Peyer's patch (tissue), 4 donors: ENCODE results near the gene EPHA2. TPM values are rescaled to one million over a fixed set of nuclear protein-coding genes. Genes with fewer than 3 reads are reported as not detected.

Experiments used
- DNase-seq, 3 donors: peaks; one replicate each; pipeline ENCODE4 v3.0.0-alpha.2; 2017 to 2019
- H3K27ac ChIP-seq, 4 donors: fragments of 200-600 bp; sonication (generic); one replicate each; pipeline ENCODE4 v1.5.1; 2016 to 2019
- H3K27me3 ChIP-seq, 2 donors: fragments of 200-600 bp; sonication (generic); one replicate each; pipeline ENCODE4 v1.5.1; 2019
- H3K36me3 ChIP-seq, 3 donors: fragments of 200-600 bp; sonication (generic); one replicate each; pipeline ENCODE4 v1.5.1; 2016 to 2019
- H3K4me1 ChIP-seq, 4 donors: fragments of 200-600 bp; sonication (generic); one replicate each; pipeline ENCODE4 v1.5.1; 2016 to 2019
- H3K4me3 ChIP-seq, 4 donors: fragments of 200-600 bp; sonication (generic); 1 replicate in 3 of 4; 2 replicates in 1 of 4; pipeline ENCODE4 v1.5.1; 2016 to 2019; ENCODE audit warnings: mild to moderate bottlenecking in 1 of 4
- H3K9me3 ChIP-seq, 4 donors: fragments of 200-600 bp; sonication (generic); one replicate each; pipeline ENCODE4 v1.5.1; 2016 to 2019; ENCODE audit warnings: mild to moderate bottlenecking in 1 of 4
- CTCF ChIP-seq, 6 experiments: fragments of 450-650 bp in 4 of 6; fragments of 200-600 bp in 2 of 6; sonication (generic) in 1 of 6; IDR thresholded peaks; one replicate each; pipeline ENCODE4 v1.5.1; 2017 to 2019; ENCODE audit warnings: antibody characterized with exemption in 6 of 6, mild to moderate bottlenecking in 3 of 6, moderate library complexity in 1 of 6
- POLR2A ChIP-seq, 2 donors: fragments of 450-650 bp; IDR thresholded peaks; one replicate each; pipeline ENCODE4 v1.5.1; 2017; ENCODE audit warnings: antibody characterized with exemption in 2 of 2, mild to moderate bottlenecking in 2 of 2, moderate library complexity in 2 of 2
- total RNA-seq, 4 donors: library from RNA; depleted of rRNA; stranded (reverse); fragments of >200 nt; gene quantifications; one replicate each; pipeline ENCODE4 v1.1.0, GENCODE V29; 2016

EPHA2 gene
- total RNA-seq, 4 donors from 2014 or later, result 23.5 to 42.6 (median 35.5) TPM

DNA sequence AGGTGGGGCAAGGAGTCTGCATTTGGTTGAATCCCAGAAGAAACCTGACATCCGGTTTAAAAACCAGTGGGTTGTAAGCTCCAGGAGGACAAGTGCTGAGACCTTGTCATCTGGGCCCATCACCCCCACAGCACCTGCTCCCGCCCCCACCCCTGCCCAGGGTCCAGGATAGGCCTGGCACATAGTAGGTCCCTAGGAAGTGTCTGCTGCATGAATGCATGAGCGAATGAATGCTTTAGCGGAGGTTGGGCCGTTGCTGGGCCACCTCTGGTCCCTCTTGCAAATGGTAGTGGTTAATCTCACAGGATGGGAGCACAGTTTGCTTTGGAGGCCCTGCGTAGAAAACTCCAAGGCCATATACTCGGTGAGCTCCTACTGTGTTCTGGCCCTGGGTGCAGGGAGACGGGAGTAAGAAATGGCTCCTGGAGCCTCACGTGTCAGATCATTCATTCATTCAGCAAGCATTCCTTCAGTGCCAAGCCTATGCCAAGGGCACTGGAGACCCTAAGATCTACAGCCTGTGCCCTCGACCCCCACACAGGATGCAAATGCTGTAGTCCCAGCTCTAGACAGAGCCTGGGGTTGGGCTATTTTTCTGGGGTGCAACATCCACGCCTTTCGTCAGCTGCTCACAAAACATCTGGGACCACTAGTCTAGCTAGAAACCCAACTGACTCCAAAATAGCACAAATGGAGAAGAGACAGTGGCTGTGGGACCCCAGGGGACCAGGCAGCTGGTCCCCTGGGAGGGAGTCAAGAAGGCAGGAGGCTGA lies 28.9 kb downstream of the EPHA2 start:
- H3K4me3 ChIP-seq, result no peak overlapping the region
- H3K27ac ChIP-seq, result no peak overlapping the region
- H3K27me3 ChIP-seq, result no peaks in the 10 kb centered on the region
- peaks cover 0 to 64% (median 0%) of the 10 kb centered on the region in 3 donors for H3K36me3 ChIP-seq
- TF ChIP-seq POLR2A (IDR thresholded peaks at IDR 0.05) (no peak), CTCF (IDR thresholded peaks at IDR 0.05) (no peak)
- H3K9me3 ChIP-seq, result no peaks in the 10 kb centered on the region
- no peaks in the 10 kb centered on the region for H3K4me1 ChIP-seq
- no peak for DNase-seq

DNA sequence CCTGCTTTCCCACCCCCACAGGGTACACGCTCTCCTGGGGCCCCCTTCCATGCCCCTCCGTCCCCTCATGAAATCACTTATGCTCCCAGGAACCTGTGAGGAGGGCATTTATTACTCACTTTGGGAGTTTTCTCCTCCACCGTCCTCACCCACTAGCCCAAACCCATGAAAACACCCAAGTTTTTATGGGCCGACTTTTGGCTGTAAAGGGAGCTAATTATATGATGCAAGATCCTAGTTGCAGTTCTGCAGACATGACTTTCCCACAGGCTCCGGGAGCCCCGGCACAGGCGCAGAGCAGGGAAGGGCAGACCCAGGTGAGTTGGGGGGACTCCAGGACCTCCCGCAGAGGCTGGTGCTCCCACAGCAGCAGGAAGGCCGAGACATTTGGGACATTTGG lies 29.7 kb downstream of the EPHA2 start:
- H3K9me3 ChIP-seq, result no peaks in the 10 kb centered on the region
- peaks cover 0 to 58% (median 0%) of the 10 kb centered on the region in 3 donors for H3K36me3 ChIP-seq
- no peak for TF ChIP-seq POLR2A (IDR thresholded peaks at IDR 0.05)
- no peak overlapping the region for H3K27ac ChIP-seq
- DNase-seq, result no peak
- H3K4me3 ChIP-seq, result no peak overlapping the region
- H3K4me1 ChIP-seq, result no peaks in the 10 kb centered on the region
- H3K27me3 ChIP-seq, result no peaks in the 10 kb centered on the region

GRCh38 chr1:16125483-16125882 lies 30.4 kb downstream of the EPHA2 start:
- no peak overlapping the region for H3K4me3 ChIP-seq
- no peak for DNase-seq
- TF ChIP-seq CTCF (IDR thresholded peaks at IDR 0.05) (no peak), POLR2A (IDR thresholded peaks at IDR 0.05) (no peak)
- H3K36me3 ChIP-seq, result peaks cover 0 to 56% (median 0%) of the 10 kb centered on the region in 3 donors
- H3K27ac ChIP-seq, result no peak overlapping the region
- H3K4me1 ChIP-seq, result no peaks in the 10 kb centered on the region
- no peaks in the 10 kb centered on the region for H3K9me3 ChIP-seq
- no peaks in the 10 kb centered on the region for H3K27me3 ChIP-seq

- no peaks in the 10 kb centered on the region for H3K27me3 ChIP-seq
- no peak for DNase-seq
- H3K9me3 ChIP-seq, result no peaks in the 10 kb centered on the region
- H3K36me3 ChIP-seq, result peaks cover 0 to 52% (median 0%) of the 10 kb centered on the region in 3 donors
- TF ChIP-seq CTCF (IDR thresholded peaks at IDR 0.05) (no peak), POLR2A (IDR thresholded peaks at IDR 0.05) (no peak)
- no peak overlapping the region for H3K4me3 ChIP-seq
- no peak overlapping the region for H3K27ac ChIP-seq
- H3K4me1 ChIP-seq, result no peaks in the 10 kb centered on the region
These were observed 30.8 kb downstream of the EPHA2 start for GRCh38 chr1:16125088-16125470.

- Histone ChIP-seq H3K27ac (no peak overlapping the region), H3K36me3 (peaks cover 0 to 46% (median 0%) of the 10 kb centered on the region in 3 donors), H3K9me3 (no peaks in the 10 kb centered on the region), H3K4me1 (no peaks in the 10 kb centered on the region), H3K27me3 (no peaks in the 10 kb centered on the region), H3K4me3 (no peak overlapping the region)
- TF ChIP-seq CTCF (IDR thresholded peaks at IDR 0.05), result no peak
- TF ChIP-seq POLR2A (IDR thresholded peaks at IDR 0.05), result no peak
- DNase-seq, result peak in 1 of 3 donors; percentile 27
These were observed 31.3 kb downstream of the EPHA2 start for GRCh38 chr1:16124377-16125087.

DNA sequence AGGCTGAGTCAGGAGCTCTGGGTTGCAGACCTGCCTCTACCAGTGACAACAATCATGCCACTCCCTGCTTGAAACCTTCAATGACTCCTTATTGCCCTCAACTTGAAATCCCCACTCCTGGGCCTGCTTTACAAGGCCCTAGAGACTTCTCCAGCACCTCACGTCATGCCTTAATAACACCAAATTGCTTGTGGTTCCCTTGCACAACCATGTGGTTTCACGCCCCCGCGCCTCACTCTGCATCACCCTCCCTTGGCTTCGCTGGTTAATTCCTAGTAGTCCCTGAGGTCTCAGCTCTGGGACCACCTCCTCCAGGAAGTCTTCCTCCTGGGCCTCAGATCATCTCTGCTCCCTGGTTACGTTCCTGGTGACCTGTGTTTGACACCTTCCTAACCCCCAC lies 33.0 kb downstream of the EPHA2 start:
- H3K27me3 ChIP-seq, result no peaks in the 10 kb centered on the region
- H3K27ac ChIP-seq, result no peak overlapping the region
- TF ChIP-seq CTCF (IDR thresholded peaks at IDR 0.05), result no peak
- no peak for TF ChIP-seq POLR2A (IDR thresholded peaks at IDR 0.05)
- H3K4me3 ChIP-seq, result no peak overlapping the region
- peak in 1 of 3 donors; percentile 39 for DNase-seq
- no peaks in the 10 kb centered on the region for H3K4me1 ChIP-seq
- H3K9me3 ChIP-seq, result no peaks in the 10 kb centered on the region
- H3K36me3 ChIP-seq, result peaks cover 0 to 30% (median 0%) of the 10 kb centered on the region in 3 donors
